WTC11 (cell line): ENCODE measurements around the gene ID2. TPM values are rescaled to one million over a fixed set of nuclear protein-coding genes. Genes with fewer than 3 reads are reported as not detected.
A peak's percentile ranks its signal among the peaks of the same experiment; 100 is the strongest.

Source experiments
- CBFB ChIP-seq: sonication (generic); formaldehyde crosslinking; IDR thresholded peaks from 2 replicates; pipeline ENCODE4 v1.8.1; 2022; ENCODE audit warnings: mild to moderate bottlenecking, low read depth, missing genetic modification reagents
- CREM ChIP-seq: sonication (generic); formaldehyde crosslinking; IDR thresholded peaks from 2 replicates; pipeline ENCODE4 v1.8.1; 2022; ENCODE audit warnings: mild to moderate bottlenecking, missing genetic modification reagents, moderate library complexity
- EMX1 ChIP-seq: fragments of 250-450 bp; sonication (Bioruptor Pico); IDR thresholded peaks from 2 replicates; pipeline ENCODE4 v1.8.0; 2021; ENCODE audit warnings: mild to moderate bottlenecking
- ESRRA ChIP-seq: sonication (generic); formaldehyde crosslinking; IDR thresholded peaks from 2 replicates; pipeline ENCODE4 v1.8.1; 2022; ENCODE audit warnings: mild to moderate bottlenecking, missing genetic modification reagents, borderline replicate concordance
- ETV6 ChIP-seq: sonication (generic); formaldehyde crosslinking; IDR thresholded peaks from 2 replicates; pipeline ENCODE4 v1.8.1; 2022; ENCODE audit warnings: mild to moderate bottlenecking, missing genetic modification reagents
- FOXP1 ChIP-seq: sonication (generic); formaldehyde crosslinking; IDR thresholded peaks from 2 replicates; pipeline ENCODE4 v1.8.0; 2022; ENCODE audit warnings: missing genetic modification reagents, mild to moderate bottlenecking, moderate library complexity, borderline replicate concordance
- KAT7 ChIP-seq: sonication (generic); formaldehyde crosslinking; IDR thresholded peaks from 2 replicates; pipeline ENCODE4 v1.8.1; 2023; ENCODE audit warnings: missing genetic modification reagents, mild to moderate bottlenecking, borderline replicate concordance
- MXD4 ChIP-seq: fragments of 250-450 bp; sonication (Bioruptor Pico); IDR thresholded peaks from 2 replicates; pipeline ENCODE4 v1.8.0; 2021; ENCODE audit warnings: mild to moderate bottlenecking, moderate library complexity, borderline replicate concordance
- MYBL2 ChIP-seq: sonication (generic); formaldehyde crosslinking; IDR thresholded peaks from 2 replicates; pipeline ENCODE4 v1.8.1; 2023; ENCODE audit warnings: mild to moderate bottlenecking, moderate library complexity, missing genetic modification reagents
- NFATC4 ChIP-seq: fragments of 250-450 bp; sonication (Bioruptor Pico); IDR thresholded peaks from 2 replicates; pipeline ENCODE4 v1.9.0; 2021; ENCODE audit warnings: mild to moderate bottlenecking
- NR2C2 ChIP-seq: sonication (generic); formaldehyde crosslinking; IDR thresholded peaks from 2 replicates; pipeline ENCODE4 v1.8.0; 2022; ENCODE audit warnings: mild to moderate bottlenecking, missing genetic modification reagents
- RELA ChIP-seq: sonication (generic); formaldehyde crosslinking; IDR thresholded peaks from 2 replicates; pipeline ENCODE4 v1.8.1; 2022; ENCODE audit warnings: missing genetic modification reagents, mild to moderate bottlenecking, borderline replicate concordance
- RORB ChIP-seq: fragments of 250-450 bp; sonication (Bioruptor Pico); IDR thresholded peaks from 2 replicates; pipeline ENCODE4 v1.9.0; 2021; ENCODE audit warnings: mild to moderate bottlenecking
- SMAD3 ChIP-seq: sonication (generic); formaldehyde crosslinking; IDR thresholded peaks from 2 replicates; pipeline ENCODE4 v1.8.0; 2022; ENCODE audit warnings: missing genetic modification reagents, mild to moderate bottlenecking, borderline replicate concordance
- SOX15 ChIP-seq: fragments of 250-450 bp; sonication (Bioruptor Pico); IDR thresholded peaks from 2 replicates; pipeline ENCODE4 v1.9.0; 2021; ENCODE audit warnings: mild to moderate bottlenecking
- ZNF121 ChIP-seq: sonication (generic); formaldehyde crosslinking; IDR thresholded peaks from 2 replicates; pipeline ENCODE4 v1.8.0; 2023; ENCODE audit warnings: missing genetic modification reagents
- total RNA-seq: library from RNA; stranded (reverse); gene quantifications from 3 replicates; pipeline ENCODE4 v1.2.3, GENCODE V29; 2021
- TF ChIP-seq, protein P1 (sequence below): sonication (generic); formaldehyde crosslinking; IDR thresholded peaks from 2 replicates; pipeline ENCODE4 v1.8.1; 2023; ENCODE audit warnings: mild to moderate bottlenecking, missing genetic modification reagents
- TF ChIP-seq, protein P2 (sequence below): sonication (generic); formaldehyde crosslinking; IDR thresholded peaks from 2 replicates; pipeline ENCODE4 v1.8.1; 2022; ENCODE audit warnings: mild to moderate bottlenecking, missing genetic modification reagents, moderate library complexity, borderline replicate concordance
- TF ChIP-seq, protein P3 (sequence below): sonication (generic); formaldehyde crosslinking; IDR thresholded peaks from 2 replicates; pipeline ENCODE4 v1.8.1; 2023; ENCODE audit warnings: mild to moderate bottlenecking, missing genetic modification reagents, borderline replicate concordance
- TF ChIP-seq, protein P4 (sequence below): sonication (generic); formaldehyde crosslinking; IDR thresholded peaks from 2 replicates; pipeline ENCODE4 v1.8.1; 2022; ENCODE audit warnings: low read depth, missing genetic modification reagents, borderline replicate concordance
- TF ChIP-seq, protein P5 (sequence below): fragments of 250-450 bp; sonication (Bioruptor Pico); IDR thresholded peaks from 2 replicates; pipeline ENCODE4 v2.1.2; 2022; ENCODE audit warnings: mild to moderate bottlenecking, moderate library complexity
- TF ChIP-seq, protein P6 (sequence below): sonication (generic); formaldehyde crosslinking; IDR thresholded peaks from 2 replicates; pipeline ENCODE4 v1.8.0; 2022; ENCODE audit warnings: mild to moderate bottlenecking, missing genetic modification reagents
- TF ChIP-seq, protein P7 (sequence below): sonication (generic); formaldehyde crosslinking; conservative IDR thresholded peaks from 2 replicates; pipeline ENCODE4 v1.8.1; 2023; ENCODE audit warnings: mild to moderate bottlenecking, low read depth, missing genetic modification reagents, moderate library complexity
- TF ChIP-seq, protein P8 (sequence below): sonication (generic); formaldehyde crosslinking; IDR thresholded peaks from 2 replicates; pipeline ENCODE4 v1.8.1; 2023; ENCODE audit warnings: mild to moderate bottlenecking, missing genetic modification reagents, moderate library complexity

The ID2 gene
- total RNA-seq, 1 experiment from 2014 or later, result 38.6 TPM

DNA sequence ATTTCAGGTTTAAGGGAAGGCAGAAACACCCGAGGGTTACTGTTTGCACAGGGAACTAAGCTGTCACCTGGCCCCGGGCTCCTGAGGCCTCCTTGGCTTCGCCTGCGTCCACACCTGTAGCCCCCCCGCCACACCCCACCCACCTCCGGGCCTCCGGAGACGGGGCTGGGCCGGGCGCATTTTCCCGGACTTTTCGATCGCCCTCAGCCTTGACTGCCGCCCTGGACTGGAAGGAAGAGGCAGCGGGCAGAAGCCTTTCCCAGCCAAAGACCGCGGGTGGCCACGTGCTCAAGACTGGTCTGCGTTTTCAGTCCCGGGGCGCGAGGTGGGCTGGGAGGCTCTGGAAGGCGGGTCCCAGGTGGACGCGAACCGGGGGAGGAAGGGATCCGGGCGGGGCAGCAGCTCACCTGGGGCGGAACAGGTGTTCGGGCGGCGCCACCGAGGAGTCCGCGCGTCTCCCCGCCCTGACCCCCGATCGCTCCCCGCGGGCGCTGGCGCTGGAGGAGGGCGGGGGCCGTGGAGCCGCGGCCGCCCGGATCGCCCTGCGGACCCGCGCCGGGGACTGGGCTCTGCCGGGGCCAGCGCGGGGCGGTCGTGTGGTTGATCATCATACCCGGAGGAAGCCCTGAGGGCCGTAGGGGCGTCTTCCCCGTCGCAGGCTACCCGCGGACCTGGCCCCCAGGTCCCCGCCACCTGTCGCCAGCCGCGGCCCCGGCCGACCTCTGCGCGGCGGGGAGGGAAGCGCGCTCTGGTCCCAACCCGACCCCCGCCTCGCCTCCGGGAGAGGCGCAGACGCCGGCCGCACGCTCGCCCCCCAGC lies 3.2 kb downstream of the ID2 start (continued):
- TF ChIP-seq, protein P1, sequence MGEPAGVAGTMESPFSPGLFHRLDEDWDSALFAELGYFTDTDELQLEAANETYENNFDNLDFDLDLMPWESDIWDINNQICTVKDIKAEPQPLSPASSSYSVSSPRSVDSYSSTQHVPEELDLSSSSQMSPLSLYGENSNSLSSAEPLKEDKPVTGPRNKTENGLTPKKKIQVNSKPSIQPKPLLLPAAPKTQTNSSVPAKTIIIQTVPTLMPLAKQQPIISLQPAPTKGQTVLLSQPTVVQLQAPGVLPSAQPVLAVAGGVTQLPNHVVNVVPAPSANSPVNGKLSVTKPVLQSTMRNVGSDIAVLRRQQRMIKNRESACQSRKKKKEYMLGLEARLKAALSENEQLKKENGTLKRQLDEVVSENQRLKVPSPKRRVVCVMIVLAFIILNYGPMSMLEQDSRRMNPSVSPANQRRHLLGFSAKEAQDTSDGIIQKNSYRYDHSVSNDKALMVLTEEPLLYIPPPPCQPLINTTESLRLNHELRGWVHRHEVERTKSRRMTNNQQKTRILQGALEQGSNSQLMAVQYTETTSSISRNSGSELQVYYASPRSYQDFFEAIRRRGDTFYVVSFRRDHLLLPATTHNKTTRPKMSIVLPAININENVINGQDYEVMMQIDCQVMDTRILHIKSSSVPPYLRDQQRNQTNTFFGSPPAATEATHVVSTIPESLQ, result no peak
- TF ChIP-seq, protein P2, sequence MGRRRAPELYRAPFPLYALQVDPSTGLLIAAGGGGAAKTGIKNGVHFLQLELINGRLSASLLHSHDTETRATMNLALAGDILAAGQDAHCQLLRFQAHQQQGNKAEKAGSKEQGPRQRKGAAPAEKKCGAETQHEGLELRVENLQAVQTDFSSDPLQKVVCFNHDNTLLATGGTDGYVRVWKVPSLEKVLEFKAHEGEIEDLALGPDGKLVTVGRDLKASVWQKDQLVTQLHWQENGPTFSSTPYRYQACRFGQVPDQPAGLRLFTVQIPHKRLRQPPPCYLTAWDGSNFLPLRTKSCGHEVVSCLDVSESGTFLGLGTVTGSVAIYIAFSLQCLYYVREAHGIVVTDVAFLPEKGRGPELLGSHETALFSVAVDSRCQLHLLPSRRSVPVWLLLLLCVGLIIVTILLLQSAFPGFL (CRISPR knock-in tag), result no peak
- no peak for TF ChIP-seq NR2C2 (CRISPR knock-in tag)
- TF ChIP-seq, protein P3, sequence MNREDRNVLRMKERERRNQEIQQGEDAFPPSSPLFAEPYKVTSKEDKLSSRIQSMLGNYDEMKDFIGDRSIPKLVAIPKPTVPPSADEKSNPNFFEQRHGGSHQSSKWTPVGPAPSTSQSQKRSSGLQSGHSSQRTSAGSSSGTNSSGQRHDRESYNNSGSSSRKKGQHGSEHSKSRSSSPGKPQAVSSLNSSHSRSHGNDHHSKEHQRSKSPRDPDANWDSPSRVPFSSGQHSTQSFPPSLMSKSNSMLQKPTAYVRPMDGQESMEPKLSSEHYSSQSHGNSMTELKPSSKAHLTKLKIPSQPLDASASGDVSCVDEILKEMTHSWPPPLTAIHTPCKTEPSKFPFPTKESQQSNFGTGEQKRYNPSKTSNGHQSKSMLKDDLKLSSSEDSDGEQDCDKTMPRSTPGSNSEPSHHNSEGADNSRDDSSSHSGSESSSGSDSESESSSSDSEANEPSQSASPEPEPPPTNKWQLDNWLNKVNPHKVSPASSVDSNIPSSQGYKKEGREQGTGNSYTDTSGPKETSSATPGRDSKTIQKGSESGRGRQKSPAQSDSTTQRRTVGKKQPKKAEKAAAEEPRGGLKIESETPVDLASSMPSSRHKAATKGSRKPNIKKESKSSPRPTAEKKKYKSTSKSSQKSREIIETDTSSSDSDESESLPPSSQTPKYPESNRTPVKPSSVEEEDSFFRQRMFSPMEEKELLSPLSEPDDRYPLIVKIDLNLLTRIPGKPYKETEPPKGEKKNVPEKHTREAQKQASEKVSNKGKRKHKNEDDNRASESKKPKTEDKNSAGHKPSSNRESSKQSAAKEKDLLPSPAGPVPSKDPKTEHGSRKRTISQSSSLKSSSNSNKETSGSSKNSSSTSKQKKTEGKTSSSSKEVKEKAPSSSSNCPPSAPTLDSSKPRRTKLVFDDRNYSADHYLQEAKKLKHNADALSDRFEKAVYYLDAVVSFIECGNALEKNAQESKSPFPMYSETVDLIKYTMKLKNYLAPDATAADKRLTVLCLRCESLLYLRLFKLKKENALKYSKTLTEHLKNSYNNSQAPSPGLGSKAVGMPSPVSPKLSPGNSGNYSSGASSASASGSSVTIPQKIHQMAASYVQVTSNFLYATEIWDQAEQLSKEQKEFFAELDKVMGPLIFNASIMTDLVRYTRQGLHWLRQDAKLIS (CRISPR knock-in tag), result peak; percentile 59; the same call in 1 of the 2 replicates
- TF ChIP-seq, protein P4, sequence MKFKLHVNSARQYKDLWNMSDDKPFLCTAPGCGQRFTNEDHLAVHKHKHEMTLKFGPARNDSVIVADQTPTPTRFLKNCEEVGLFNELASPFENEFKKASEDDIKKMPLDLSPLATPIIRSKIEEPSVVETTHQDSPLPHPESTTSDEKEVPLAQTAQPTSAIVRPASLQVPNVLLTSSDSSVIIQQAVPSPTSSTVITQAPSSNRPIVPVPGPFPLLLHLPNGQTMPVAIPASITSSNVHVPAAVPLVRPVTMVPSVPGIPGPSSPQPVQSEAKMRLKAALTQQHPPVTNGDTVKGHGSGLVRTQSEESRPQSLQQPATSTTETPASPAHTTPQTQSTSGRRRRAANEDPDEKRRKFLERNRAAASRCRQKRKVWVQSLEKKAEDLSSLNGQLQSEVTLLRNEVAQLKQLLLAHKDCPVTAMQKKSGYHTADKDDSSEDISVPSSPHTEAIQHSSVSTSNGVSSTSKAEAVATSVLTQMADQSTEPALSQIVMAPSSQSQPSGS, result no peak
- no peak for TF ChIP-seq NFATC4
- TF ChIP-seq CBFB (CRISPR knock-in tag), result no peak
- TF ChIP-seq, protein P5, sequence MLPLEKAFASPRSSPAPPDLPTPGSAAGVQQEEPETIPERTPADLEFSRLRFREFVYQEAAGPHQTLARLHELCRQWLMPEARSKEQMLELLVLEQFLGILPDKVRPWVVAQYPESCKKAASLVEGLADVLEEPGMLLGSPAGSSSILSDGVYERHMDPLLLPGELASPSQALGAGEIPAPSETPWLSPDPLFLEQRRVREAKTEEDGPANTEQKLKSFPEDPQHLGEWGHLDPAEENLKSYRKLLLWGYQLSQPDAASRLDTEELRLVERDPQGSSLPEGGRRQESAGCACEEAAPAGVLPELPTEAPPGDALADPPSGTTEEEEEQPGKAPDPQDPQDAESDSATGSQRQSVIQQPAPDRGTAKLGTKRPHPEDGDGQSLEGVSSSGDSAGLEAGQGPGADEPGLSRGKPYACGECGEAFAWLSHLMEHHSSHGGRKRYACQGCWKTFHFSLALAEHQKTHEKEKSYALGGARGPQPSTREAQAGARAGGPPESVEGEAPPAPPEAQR, result no peak
- no peak for TF ChIP-seq SMAD3
- TF ChIP-seq RELA (CRISPR knock-in tag), result 0 out of 2 replicates have a peak, but pooled peaks have one; percentile 22
- TF ChIP-seq RORB (CRISPR knock-in tag), result no peak
- 0 out of 2 replicates have a peak, but pooled peaks have one; percentile 11 for TF ChIP-seq ETV6 (CRISPR knock-in tag)
- peak; percentile 72; the same call in 1 of the 2 replicates for TF ChIP-seq MYBL2
- TF ChIP-seq ESRRA, result no peak
- TF ChIP-seq CREM (CRISPR knock-in tag), result no peak
- TF ChIP-seq FOXP1 (CRISPR knock-in tag), result peak; percentile 69; the same call in 1 of the 2 replicates
- no peak for TF ChIP-seq SOX15
- TF ChIP-seq, protein P6, sequence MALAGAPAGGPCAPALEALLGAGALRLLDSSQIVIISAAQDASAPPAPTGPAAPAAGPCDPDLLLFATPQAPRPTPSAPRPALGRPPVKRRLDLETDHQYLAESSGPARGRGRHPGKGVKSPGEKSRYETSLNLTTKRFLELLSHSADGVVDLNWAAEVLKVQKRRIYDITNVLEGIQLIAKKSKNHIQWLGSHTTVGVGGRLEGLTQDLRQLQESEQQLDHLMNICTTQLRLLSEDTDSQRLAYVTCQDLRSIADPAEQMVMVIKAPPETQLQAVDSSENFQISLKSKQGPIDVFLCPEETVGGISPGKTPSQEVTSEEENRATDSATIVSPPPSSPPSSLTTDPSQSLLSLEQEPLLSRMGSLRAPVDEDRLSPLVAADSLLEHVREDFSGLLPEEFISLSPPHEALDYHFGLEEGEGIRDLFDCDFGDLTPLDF (CRISPR knock-in tag), result peak; percentile 86
- TF ChIP-seq KAT7 (CRISPR knock-in tag), result no peak
- no peak for TF ChIP-seq ZNF121 (CRISPR knock-in tag)
- TF ChIP-seq, protein P7, sequence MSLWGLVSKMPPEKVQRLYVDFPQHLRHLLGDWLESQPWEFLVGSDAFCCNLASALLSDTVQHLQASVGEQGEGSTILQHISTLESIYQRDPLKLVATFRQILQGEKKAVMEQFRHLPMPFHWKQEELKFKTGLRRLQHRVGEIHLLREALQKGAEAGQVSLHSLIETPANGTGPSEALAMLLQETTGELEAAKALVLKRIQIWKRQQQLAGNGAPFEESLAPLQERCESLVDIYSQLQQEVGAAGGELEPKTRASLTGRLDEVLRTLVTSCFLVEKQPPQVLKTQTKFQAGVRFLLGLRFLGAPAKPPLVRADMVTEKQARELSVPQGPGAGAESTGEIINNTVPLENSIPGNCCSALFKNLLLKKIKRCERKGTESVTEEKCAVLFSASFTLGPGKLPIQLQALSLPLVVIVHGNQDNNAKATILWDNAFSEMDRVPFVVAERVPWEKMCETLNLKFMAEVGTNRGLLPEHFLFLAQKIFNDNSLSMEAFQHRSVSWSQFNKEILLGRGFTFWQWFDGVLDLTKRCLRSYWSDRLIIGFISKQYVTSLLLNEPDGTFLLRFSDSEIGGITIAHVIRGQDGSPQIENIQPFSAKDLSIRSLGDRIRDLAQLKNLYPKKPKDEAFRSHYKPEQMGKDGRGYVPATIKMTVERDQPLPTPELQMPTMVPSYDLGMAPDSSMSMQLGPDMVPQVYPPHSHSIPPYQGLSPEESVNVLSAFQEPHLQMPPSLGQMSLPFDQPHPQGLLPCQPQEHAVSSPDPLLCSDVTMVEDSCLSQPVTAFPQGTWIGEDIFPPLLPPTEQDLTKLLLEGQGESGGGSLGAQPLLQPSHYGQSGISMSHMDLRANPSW, result no peak
- no peak for TF ChIP-seq EMX1
- TF ChIP-seq, protein P8, sequence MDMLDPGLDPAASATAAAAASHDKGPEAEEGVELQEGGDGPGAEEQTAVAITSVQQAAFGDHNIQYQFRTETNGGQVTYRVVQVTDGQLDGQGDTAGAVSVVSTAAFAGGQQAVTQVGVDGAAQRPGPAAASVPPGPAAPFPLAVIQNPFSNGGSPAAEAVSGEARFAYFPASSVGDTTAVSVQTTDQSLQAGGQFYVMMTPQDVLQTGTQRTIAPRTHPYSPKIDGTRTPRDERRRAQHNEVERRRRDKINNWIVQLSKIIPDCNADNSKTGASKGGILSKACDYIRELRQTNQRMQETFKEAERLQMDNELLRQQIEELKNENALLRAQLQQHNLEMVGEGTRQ, result peak; percentile 74
- TF ChIP-seq MXD4 (CRISPR knock-in tag), result no peak
